ENCODE results near the gene ZNF19.

DNA sequence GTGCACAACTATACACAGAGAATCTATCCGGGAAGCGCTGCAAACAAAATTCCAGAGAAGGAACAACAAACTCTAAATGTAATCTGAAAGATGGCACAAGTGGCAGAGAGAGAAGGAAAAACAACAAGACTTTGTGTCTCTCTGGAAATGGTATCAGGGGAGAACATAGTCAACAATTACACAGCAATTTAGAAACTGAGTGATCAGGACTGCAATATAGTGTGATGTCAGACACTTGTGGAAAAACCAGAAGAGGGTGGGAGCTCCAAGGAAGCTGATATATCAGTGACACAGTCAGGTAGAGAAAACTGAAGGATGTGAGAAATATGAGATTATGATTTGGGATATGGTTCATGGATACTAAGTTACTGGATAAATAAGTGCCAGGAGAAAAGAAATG lies 8.2 kb downstream of the ZNF19 start:
- TF ChIP-seq, protein P1, sequence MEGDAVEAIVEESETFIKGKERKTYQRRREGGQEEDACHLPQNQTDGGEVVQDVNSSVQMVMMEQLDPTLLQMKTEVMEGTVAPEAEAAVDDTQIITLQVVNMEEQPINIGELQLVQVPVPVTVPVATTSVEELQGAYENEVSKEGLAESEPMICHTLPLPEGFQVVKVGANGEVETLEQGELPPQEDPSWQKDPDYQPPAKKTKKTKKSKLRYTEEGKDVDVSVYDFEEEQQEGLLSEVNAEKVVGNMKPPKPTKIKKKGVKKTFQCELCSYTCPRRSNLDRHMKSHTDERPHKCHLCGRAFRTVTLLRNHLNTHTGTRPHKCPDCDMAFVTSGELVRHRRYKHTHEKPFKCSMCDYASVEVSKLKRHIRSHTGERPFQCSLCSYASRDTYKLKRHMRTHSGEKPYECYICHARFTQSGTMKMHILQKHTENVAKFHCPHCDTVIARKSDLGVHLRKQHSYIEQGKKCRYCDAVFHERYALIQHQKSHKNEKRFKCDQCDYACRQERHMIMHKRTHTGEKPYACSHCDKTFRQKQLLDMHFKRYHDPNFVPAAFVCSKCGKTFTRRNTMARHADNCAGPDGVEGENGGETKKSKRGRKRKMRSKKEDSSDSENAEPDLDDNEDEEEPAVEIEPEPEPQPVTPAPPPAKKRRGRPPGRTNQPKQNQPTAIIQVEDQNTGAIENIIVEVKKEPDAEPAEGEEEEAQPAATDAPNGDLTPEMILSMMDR (IDR thresholded peaks at IDR 0.05; ENCODE audit: low read length): no peak
- TF ChIP-seq EZH2 (optimal IDR thresholded peaks at IDR 0.05; ENCODE audit: low read depth, low read length) (no peak), EZH2phosphoT487 (IDR thresholded peaks at IDR 0.05; ENCODE audit: low read length) (no peak)
